GM21367 (cell line): ENCODE measurements around the gene CNTNAP2.

Source experiments
- ATAC-seq: cut with Tn5 transposase; IDR thresholded peaks from one replicate; pipeline ENCODE4 v1.9.1; 2021; ENCODE audit not compliant: unreplicated experiment

CNTNAP2 gene

GRCh38 chr7:147878912-147879661, 1762.5 kb downstream of the CNTNAP2 start:
- ATAC-seq, result no peak

DNA sequence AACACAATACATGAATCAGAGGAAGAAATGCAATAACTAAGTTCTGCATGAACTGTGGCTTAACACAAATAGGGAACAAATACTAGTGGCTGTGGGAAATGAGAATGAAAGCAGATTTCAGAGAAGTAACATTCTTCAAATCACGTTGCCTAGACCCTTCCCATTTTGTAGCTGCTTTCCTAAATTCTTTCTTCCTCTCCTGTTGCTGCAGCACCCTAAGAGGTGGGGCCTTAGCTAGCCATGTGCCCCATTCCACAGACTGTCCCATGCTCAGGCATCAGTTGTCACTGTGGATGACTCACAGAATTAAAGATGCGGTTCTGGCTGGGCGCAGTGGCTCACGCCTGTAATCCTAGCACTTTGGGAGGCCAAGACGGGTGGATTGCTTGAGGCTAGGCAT, 1769.3 kb downstream of the CNTNAP2 start:
- no peak for ATAC-seq

DNA sequence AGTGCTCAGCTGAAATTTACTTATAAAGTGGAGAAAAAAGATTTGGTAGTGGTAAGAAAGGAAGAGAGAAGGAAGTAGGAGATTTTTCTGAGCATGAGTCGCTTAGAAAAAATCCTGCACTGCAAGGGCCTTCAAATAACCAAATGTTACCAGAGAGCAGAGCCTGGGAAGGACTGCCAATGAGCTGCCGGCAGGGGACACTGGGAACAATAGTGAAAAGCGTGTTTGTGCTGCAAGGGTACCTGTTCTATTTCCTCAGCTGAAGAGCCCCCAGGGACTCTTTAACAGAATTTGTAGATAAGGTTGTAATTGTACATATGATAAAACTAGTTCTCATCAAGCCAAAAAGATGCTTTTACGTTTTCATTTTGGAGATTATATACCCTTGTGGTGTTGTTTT, 1777.7 kb downstream of the CNTNAP2 start:
- no peak for ATAC-seq

GRCh38 chr7:147896121-147896520, 1779.5 kb downstream of the CNTNAP2 start:
- no peak for ATAC-seq

GRCh38 chr7:147903536-147904218, 1787.1 kb downstream of the CNTNAP2 start:
- ATAC-seq, result no peak

GRCh38 chr7:147904219-147904576, 1787.6 kb downstream of the CNTNAP2 start:
- no peak for ATAC-seq

DNA sequence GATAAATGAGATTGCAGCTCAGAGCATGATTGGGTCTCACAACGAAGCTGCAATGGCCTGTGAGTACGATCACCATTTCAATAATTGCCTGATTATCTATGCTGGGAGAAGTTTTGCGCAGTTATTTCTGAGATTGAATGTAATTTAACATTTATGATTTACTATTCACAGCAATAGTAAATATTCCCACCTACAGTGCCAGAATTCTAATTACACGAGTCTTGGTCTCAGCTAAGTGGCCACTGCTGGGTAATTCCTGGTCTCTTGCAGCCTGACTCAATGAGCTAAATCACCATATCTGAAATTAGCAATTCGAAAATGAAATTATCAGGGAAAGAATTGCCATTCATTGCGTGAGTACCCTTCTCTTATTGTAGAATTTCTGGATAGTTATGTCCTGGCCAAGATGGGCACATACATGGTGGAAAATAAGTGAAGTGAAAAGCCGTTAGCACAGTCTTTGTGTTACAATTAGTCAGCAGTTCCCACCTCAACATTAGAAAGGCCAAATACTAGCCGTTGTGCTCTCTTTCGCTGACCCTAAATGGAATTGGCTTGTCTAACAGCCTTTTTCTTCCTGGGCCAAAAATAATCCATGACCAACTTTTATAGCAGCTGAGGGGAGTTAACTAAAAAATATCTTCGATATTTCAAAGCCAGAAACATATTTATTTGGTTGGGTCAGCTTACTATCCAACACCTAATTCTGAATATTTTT, 1793.0 kb downstream of the CNTNAP2 start:
- no peak for ATAC-seq

DNA sequence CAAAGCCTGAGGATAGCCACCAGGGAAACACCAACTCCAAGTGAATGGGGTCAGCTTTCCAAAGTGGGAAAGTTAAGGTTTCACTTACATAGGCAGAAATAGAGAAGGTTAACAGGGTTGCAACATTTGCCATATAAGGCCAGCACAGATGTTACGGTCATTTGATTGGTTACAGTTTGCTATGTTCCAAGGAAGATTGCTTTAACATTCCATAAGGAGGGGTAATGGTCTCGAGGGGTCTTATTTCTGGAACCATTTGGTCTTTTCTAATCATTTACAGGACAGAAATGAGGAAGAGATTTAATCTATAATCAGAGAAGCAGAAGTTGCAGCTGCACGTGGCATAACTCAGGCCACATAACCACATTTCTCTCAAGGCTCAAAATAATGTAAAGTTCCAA, 1794.6 kb downstream of the CNTNAP2 start:
- no peak for ATAC-seq

GRCh38 chr7:147912291-147912690, 1795.7 kb downstream of the CNTNAP2 start:
- no peak for ATAC-seq

GRCh38 chr7:147912946-147913638, 1796.5 kb downstream of the CNTNAP2 start:
- ATAC-seq, result no peak

DNA sequence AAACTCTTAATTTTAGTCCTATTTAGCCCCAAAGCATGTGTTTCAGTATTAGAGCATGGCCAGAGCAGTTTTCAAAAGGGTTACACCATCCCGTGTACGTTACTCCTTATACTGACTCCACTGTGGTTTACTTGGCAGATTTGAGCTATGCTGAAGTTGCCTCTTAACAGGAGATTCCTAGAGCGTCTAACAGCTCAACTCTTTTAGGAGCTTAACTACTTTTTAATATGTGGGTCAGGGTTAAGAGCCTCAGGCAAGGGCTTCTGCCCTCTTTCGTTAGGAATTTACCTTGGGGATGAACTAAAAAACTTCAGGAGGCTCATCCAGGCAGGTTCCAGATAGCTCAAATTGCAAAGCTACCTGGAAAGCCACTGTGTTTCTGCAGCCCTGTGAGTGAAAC, 1799.2 kb downstream of the CNTNAP2 start:
- no peak for ATAC-seq

DNA sequence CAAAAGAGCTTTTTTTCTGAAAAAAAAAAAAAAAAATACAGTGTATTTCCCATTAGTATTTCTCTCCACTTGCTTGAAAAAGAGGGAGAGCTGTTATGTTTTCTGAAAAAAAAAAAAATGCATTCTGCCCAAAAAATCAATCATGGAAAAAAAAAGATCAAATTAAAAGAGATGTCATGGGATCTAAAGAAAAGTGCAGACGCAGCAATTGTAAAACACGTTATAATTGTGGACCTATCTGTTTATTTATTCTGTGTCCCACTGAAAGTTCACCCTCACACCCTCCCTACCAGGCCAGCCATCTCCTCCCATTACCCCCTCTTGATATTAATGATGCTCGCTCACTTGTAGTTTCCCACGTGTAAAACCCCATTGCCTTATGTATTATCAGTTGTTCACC, 1800.0 kb downstream of the CNTNAP2 start:
- ATAC-seq, result no peak

- no peak for ATAC-seq
Observed at GRCh38 chr7:147923841-147924240, 1807.2 kb downstream of the CNTNAP2 start.

DNA sequence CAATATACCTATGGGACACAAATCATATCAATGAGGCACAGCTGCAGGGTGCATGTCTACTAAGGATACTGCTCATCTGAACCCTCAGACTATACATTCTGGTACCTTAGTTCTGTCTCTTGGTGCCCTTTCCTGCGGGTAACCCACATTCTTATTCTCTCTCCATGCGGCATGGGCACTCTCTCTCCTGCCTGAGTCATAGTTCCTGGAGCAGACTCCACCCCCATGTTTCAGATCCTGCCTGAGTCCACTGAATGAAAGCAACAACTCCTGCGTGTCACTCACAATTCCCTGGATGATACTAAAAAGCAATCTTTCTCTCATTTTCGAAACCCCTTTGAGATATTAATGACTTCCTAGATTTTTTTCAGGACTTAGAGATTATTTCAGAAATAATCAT, 1820.8 kb downstream of the CNTNAP2 start:
- ATAC-seq, result no peak

GRCh38 chr7:147941381-147941780, 1824.8 kb downstream of the CNTNAP2 start:
- no peak for ATAC-seq

- ATAC-seq, result no peak
Observed at GRCh38 chr7:147944321-147944720, 1827.7 kb downstream of the CNTNAP2 start.

- ATAC-seq, result no peak
Observed at GRCh38 chr7:147952918-147953317, 1836.3 kb downstream of the CNTNAP2 start.

DNA sequence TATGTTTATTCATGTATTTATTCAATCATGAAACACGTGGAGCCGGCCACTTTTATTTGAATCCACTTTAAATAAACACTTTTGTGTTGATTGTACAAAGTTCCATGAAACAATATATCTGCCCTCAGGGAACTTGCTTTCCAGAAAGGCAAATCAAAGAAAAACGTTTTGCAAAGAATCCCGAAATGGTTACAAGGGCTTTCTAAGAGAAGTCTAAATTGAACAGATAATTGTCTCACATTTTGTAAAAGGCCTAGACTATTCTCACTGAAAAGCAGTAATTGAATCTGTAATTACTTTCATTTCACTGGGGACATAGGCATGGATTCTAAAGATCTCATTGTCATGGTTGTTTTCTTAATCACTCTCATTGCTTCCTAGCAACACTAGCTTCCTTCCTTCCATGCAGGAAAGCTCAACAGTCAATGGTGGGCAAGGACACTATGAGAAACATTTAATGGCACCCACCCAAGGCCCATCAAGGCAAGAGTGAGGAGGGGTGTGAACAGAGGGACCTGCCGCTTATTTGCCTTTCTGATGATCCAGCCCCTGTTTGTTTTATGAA, 1851.5 kb downstream of the CNTNAP2 start:
- no peak for ATAC-seq

- ATAC-seq, result no peak
Observed at GRCh38 chr7:147971606-147972110, 1855.1 kb downstream of the CNTNAP2 start.

- ATAC-seq, result no peak
Observed at GRCh38 chr7:147978201-147978600, 1861.6 kb downstream of the CNTNAP2 start.

DNA sequence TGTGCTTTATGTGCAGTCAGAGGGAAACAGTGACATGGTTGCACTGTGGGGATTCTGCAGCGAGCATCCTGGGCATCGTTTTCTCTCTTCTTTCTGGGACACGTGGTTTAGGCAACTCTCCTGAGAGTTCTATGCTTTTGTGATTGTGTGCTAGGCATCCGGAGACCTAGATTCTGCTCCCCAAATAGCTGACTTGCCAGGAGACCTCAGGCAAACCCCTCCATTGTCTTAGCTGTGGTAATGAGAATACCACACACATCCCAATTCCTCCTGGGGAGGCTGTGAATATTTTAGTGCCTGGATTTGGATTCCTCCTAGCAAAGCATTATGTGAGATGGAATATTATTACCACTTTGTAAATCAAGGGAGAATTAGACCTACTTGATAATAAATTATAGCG, 1862.0 kb downstream of the CNTNAP2 start:
- ATAC-seq, result no peak
